Prostate gland (tissue), 2 donors: ENCODE data around the gene DDX6. TPM values are rescaled to one million over a fixed set of nuclear protein-coding genes. Genes with fewer than 3 reads are reported as not detected.

ENCODE experiments used
- DNase-seq: peaks from one replicate; pipeline ENCODE4 v3.0.0-alpha.2; 2019; ENCODE audit warnings: low spot score
- H3K27ac ChIP-seq, 2 donors: fragments of 200-600 bp; sonication (generic); 2 replicates each; pipeline ENCODE4 v1.5.1; 2017 to 2019
- H3K27me3 ChIP-seq: fragments of 200-600 bp; sonication (generic); replicated peaks from 2 replicates; pipeline ENCODE4 v1.5.1; 2019; ENCODE audit not compliant: insufficient read depth
- H3K36me3 ChIP-seq, 2 donors: fragments of 200-600 bp; sonication (generic); 1 replicate in 1 of 2; 2 replicates in 1 of 2; pipeline versions ENCODE4 v1.5.1 to v1.8.1; 2017 to 2019
- H3K4me1 ChIP-seq: fragments of 200-600 bp; sonication (generic); replicated peaks from 2 replicates; pipeline ENCODE4 v1.5.1; 2019
- H3K4me3 ChIP-seq, 2 donors: fragments of 200-600 bp; sonication (generic); 2 replicates each; pipeline ENCODE4 v1.5.1; 2017 to 2019
- H3K9me3 ChIP-seq: fragments of 200-600 bp; sonication (generic); 2 replicates; pipeline ENCODE4 v1.5.1; 2017
- POLR2A ChIP-seq: fragments of 450-650 bp; IDR thresholded peaks from one replicate; pipeline ENCODE4 v1.6.1; 2016; ENCODE audit warnings: antibody characterized with exemption, mild to moderate bottlenecking
- POLR2AphosphoS5 ChIP-seq: sonication (generic); formaldehyde crosslinking; IDR thresholded peaks from one replicate; pipeline ENCODE4 v1.6.1; 2017; ENCODE audit warnings: antibody characterized with exemption
- WGBS: methylation state at CpG from one replicate; pipeline ENCODE4 v1.1.5; 2018; 5-methylcytosine and 5-hydroxymethylcytosine counted together
- intact Hi-C: fragments of 100-400 bp; cut with DNase I; formaldehyde crosslinking; loops from one replicate; pipeline ENCODE4 v1.14.2; 2022
- total RNA-seq, 2 donors: library from RNA; depleted of rRNA; stranded (reverse); fragments of >200 nt; gene quantifications; one replicate each; pipeline ENCODE4 v1.1.0, GENCODE V29; 2016
- TF ChIP-seq, protein P1 (sequence below), 4 experiments: fragments of 200-600 bp in 2 of 4; fragments of 450-650 bp in 2 of 4; sonication (generic) in 2 of 4; IDR thresholded peaks; 1 replicate in 3 of 4; 2 replicates in 1 of 4; pipeline ENCODE4 v1.5.1; 2016 to 2019; ENCODE audit warnings: antibody characterized with exemption in 4 of 4, mild to moderate bottlenecking in 2 of 4, moderate library complexity in 2 of 4

The DDX6 gene, protein sequence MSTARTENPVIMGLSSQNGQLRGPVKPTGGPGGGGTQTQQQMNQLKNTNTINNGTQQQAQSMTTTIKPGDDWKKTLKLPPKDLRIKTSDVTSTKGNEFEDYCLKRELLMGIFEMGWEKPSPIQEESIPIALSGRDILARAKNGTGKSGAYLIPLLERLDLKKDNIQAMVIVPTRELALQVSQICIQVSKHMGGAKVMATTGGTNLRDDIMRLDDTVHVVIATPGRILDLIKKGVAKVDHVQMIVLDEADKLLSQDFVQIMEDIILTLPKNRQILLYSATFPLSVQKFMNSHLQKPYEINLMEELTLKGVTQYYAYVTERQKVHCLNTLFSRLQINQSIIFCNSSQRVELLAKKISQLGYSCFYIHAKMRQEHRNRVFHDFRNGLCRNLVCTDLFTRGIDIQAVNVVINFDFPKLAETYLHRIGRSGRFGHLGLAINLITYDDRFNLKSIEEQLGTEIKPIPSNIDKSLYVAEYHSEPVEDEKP
- total RNA-seq, result 100 to 1,000 TPM; 122 to 127 TPM

DNA sequence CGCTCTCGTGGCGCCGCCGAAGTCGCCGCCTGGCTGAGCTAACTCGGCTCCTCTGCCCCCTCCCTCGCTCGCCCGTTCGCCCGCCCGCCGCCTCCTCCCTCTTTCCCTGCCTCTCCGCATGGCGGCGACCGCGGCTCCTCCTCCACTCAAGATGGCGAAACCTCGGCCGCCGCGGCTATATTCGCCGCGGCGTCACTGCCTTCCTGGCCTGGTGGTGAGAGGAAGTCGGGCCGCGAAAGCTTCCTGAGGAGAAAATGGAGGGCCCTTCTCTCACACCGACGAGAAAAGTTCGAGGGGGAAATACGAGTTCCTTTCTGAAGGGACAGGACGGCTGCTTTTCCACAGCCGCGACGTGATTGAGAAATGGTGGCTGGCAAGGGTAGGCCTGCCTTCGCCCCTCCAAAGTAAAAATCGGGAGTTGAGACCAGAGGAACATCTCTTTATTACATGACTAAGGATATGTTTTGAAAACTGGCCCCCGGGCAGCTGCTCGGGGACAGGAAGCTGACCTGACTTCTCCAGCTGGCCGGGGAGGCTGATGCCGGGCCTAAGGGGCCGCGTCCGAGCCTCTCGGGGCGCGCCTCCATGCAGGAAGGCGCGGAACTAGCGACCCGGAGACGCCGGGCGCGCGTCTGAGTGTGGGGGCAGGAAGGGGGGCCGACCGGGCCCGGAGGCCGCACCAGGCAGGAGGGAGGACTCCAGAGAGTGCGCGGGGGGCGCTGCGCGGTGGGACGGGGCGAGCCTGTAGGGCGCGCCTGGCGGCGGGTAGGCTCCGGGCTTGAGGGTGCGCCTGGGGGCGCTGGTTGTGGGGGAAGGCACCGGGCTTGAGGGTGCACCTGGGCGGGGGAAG lies at the start of gene DDX6:
Gene DDX6, minus strand, starts transcription at position 54 of the 850 bp plus-strand sequence. CDS start 4,913 bp downstream, outside the sequence.
- WGBS, result 0% methylated on average over 56 of the region's 81 CpGs
- peak within 1 kb of the TSS; percentile 78 to 95 for H3K4me3 ChIP-seq
- H3K9me3 ChIP-seq, result no peaks in the 10 kb centered on the region
- intact Hi-C loops, result loop anchor here (2.0 kb wide), 2 partner anchors 101 to 139 kb away; no protein-coding TSS in a partner anchor
- H3K27ac ChIP-seq, result peak within 1 kb of the TSS; percentile 99 to 100
- TF ChIP-seq POLR2AphosphoS5, result peak; percentile 57
- TF ChIP-seq, protein P1, sequence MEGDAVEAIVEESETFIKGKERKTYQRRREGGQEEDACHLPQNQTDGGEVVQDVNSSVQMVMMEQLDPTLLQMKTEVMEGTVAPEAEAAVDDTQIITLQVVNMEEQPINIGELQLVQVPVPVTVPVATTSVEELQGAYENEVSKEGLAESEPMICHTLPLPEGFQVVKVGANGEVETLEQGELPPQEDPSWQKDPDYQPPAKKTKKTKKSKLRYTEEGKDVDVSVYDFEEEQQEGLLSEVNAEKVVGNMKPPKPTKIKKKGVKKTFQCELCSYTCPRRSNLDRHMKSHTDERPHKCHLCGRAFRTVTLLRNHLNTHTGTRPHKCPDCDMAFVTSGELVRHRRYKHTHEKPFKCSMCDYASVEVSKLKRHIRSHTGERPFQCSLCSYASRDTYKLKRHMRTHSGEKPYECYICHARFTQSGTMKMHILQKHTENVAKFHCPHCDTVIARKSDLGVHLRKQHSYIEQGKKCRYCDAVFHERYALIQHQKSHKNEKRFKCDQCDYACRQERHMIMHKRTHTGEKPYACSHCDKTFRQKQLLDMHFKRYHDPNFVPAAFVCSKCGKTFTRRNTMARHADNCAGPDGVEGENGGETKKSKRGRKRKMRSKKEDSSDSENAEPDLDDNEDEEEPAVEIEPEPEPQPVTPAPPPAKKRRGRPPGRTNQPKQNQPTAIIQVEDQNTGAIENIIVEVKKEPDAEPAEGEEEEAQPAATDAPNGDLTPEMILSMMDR (IDR thresholded peaks at IDR 0.05), result peak; percentile 18 to 80 (median 44)
- TF ChIP-seq POLR2A, result peak; percentile 98
- H3K36me3 ChIP-seq, result no peaks in the 10 kb centered on the region
- no peaks in the 10 kb centered on the region for H3K27me3 ChIP-seq
- peaks cover 12% of the 10 kb centered on the region for H3K4me1 ChIP-seq
- peak; percentile 82 for DNase-seq

DNA sequence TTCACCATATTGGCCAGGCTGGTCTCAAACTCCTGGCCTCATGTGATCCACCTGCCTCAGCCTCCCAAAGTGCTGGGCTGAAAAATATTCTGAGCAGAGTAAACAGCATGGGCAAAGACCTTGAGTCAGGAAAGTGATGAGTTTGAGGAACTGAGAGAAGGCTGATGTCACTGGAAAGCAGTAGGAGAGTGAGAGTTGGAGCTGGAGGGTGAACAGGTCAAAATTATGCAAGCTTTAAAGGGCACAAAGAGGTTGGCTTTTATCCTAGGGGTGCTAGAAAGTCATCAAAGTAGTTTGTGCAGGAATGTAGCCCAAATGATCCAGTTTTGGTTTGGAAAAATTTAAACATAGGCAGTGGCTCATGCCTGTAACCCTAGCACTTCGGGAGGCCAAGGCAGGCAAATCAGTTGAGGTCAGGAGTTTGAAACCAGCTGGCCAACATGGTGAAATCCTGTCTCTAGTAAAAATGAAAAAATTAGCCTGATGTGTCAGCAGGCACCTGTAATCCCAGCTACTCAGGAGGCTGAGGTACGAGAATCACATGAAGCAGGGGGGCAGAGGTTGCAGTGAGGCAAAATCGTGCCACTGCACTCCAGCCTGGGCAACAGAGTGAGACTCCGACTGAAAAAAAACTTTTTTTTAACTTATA lies 48.1 kb upstream of the DDX6 start:
- no peaks in the 10 kb centered on the region for H3K9me3 ChIP-seq
- TF ChIP-seq POLR2A, result no peak
- TF ChIP-seq POLR2AphosphoS5, result no peak
- TF ChIP-seq, protein P1 (IDR thresholded peaks at IDR 0.05), result no peak
- 85% methylated on average over 4 of the region's 4 CpGs for WGBS

DNA sequence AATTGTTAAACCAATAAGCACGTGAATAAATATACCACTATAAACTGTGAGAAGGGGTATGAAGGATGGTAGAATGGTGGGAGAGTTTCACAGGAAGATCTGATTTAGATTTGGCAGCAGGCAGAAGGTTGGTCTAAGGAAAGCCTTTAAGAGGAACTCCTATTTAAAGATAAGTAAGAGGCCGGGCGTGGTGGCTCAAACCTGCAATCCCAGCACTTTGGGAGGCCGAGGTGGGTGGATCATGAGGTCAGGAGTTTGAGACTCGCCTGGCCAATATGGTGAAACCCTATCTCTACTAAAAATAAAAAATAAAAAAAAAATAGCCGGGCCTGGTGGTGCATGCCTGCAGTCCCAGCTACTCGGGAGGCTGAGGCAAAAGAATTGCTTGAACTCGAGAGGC lies 46.9 kb upstream of the DDX6 start:
- no peaks in the 10 kb centered on the region for H3K36me3 ChIP-seq
- TF ChIP-seq, protein P1 (IDR thresholded peaks at IDR 0.05), result no peak
- TF ChIP-seq POLR2A, result no peak
- H3K27me3 ChIP-seq, result no peaks in the 10 kb centered on the region
- H3K4me1 ChIP-seq, result no peaks in the 10 kb centered on the region
- no peak overlapping the region for H3K27ac ChIP-seq
- 81% methylated on average over 8 of the region's 8 CpGs for WGBS
- DNase-seq, result no peak
- intact Hi-C loops, result no loop called here
- no peaks in the 10 kb centered on the region for H3K9me3 ChIP-seq
- no peak overlapping the region for H3K4me3 ChIP-seq

More for the DNA sequence above, 48.1 kb upstream of the DDX6 start:
- Histone ChIP-seq H3K4me3 (no peak overlapping the region), H3K27me3 (no peaks in the 10 kb centered on the region), H3K27ac (no peak overlapping the region), H3K4me1 (no peaks in the 10 kb centered on the region), H3K36me3 (no peaks in the 10 kb centered on the region)
- no peak for DNase-seq
- intact Hi-C loops, result no loop called here

DNA sequence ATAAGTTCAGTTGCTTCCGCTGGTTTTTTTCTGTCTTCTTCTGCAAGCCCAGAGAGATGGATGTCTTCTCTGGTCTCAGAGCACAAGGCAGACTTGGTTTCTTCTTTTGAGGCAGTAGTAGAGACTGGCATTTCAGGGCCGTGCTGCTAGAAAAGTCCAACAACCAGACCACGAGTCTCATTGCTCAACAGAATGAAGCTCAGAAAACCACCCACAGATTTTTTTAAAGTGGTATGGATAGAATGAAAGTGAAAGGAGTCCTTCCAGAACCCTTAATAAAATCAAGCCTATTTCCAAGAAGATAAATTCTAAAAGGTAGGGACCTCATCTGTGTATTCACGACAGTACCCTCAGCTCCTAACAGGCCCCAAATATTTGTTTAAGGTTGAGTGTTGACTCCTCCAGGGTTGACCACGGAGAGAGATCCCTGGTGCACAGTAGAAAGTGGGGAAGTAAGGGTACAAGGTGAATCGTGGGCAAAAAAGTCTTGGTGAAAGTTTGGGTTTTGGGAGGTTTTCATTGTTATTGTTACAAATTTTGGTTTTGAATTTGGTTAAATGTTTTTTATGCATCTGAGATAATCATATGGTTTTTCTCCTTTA lies 43.6 kb upstream of the DDX6 start:
- Histone ChIP-seq H3K4me1 (no peaks in the 10 kb centered on the region), H3K27me3 (no peaks in the 10 kb centered on the region), H3K36me3 (no peaks in the 10 kb centered on the region), H3K27ac (no peak overlapping the region), H3K9me3 (no peaks in the 10 kb centered on the region), H3K4me3 (no peak overlapping the region)
- WGBS, result 60% methylated on average over 6 of the region's 6 CpGs
- TF ChIP-seq, protein P1 (IDR thresholded peaks at IDR 0.05), result no peak
- TF ChIP-seq POLR2AphosphoS5 (no peak), POLR2A (no peak)
- no peak for DNase-seq
- intact Hi-C loops, result no loop called here
